Aorta (tissue), 5 donors: ENCODE measurements around the gene ANO9. TPM values are rescaled to one million over a fixed set of nuclear protein-coding genes. Genes with fewer than 3 reads are reported as not detected.

Experiments used
- ATAC-seq: fragments of 200-7000 bp; cut with Tn5 transposase; one replicate; pipeline ENCODE4 v1.9.1; 2022; ENCODE audit warnings: moderate library complexity; ENCODE audit not compliant: low FRiP score
- DNase-seq, 2 donors: peaks; one replicate each; pipeline ENCODE4 v3.0.0-alpha.2; 2020
- H3K27ac ChIP-seq, 2 donors: one replicate each; pipeline ENCODE4 v1.5.1; 2013; ENCODE audit warnings: low read length in 2 of 2, mild to moderate bottlenecking in 2 of 2, moderate library complexity in 2 of 2, control low read depth in 1 of 2, inconsistent platforms in 1 of 2, low read depth in 1 of 2
- H3K27me3 ChIP-seq, 2 donors: one replicate each; pipeline ENCODE4 v1.6.1; 2013; ENCODE audit warnings: control low read depth in 1 of 2, low read length in 1 of 2, mild to moderate bottlenecking in 1 of 2, moderate library complexity in 1 of 2; ENCODE audit not compliant: insufficient read depth in 2 of 2, control insufficient read depth in 1 of 2
- H3K36me3 ChIP-seq, 2 donors: one replicate each; pipeline ENCODE4 v1.6.1; 2013; ENCODE audit warnings: control low read depth in 1 of 2, low read length in 1 of 2, mild to moderate bottlenecking in 1 of 2; ENCODE audit not compliant: insufficient read depth in 2 of 2, control insufficient read depth in 1 of 2
- H3K4me1 ChIP-seq, 2 donors: one replicate each; pipeline ENCODE4 v1.6.1; 2013; ENCODE audit warnings: low read length in 2 of 2, control low read depth in 1 of 2, mild to moderate bottlenecking in 1 of 2, moderate library complexity in 1 of 2; ENCODE audit not compliant: insufficient read depth in 2 of 2, control insufficient read depth in 1 of 2
- H3K4me3 ChIP-seq, 2 donors: one replicate each; pipeline ENCODE4 v1.5.1; 2013; ENCODE audit warnings: low read length in 2 of 2, control low read depth in 1 of 2, mild to moderate bottlenecking in 1 of 2
- H3K9me3 ChIP-seq: one replicate; pipeline ENCODE4 v1.6.1; 2013; ENCODE audit warnings: mild to moderate bottlenecking, low read length; ENCODE audit not compliant: control insufficient read depth
- WGBS, 2 donors: extraction: QIAGEN DNeasy Blood & Tissue Kit; methylation state at CpG; one replicate each; pipeline ENCODE4 v1.1.7; 2013; 5-methylcytosine and 5-hydroxymethylcytosine counted together
- intact Hi-C, 2 donors: fragments of 100-400 bp; cut with DNase I; formaldehyde crosslinking; loops; one replicate each; pipeline versions ENCODE4 v1.14.2 to v1.15.0; 2022
- polyA plus RNA-seq, 2 donors: library from polyadenylated mRNA; stranded (reverse); fragments of 200-250 nt; gene quantifications; one replicate each; pipeline ENCODE4 v1.2.3, GENCODE V29; 2013
- total RNA-seq, 2 donors: library from RNA; stranded (reverse); fragmentation: NEBNext Ultra II Directional; extraction: Animal tissue kit (Norgen Biotek cat#: 25700); gene quantifications; one replicate each; pipeline ENCODE4 v1.2.1, GENCODE V29; 2021
- donor health status: healthy with polysubstance abuse.
- donor health status: Bipolar disorder and iron deficiency.
- donor health status: DM: no; HTN: no; CAD: no.
- donor health status: DM: no; HTN: no; CAD: no.
- donor health status: DM: yes; HTN: yes; CAD: no.

The ANO9 gene
- total and polyA plus RNA-seq, 4 donors = 0.41 to 8.1 (median 2.0) TPM

DNA sequence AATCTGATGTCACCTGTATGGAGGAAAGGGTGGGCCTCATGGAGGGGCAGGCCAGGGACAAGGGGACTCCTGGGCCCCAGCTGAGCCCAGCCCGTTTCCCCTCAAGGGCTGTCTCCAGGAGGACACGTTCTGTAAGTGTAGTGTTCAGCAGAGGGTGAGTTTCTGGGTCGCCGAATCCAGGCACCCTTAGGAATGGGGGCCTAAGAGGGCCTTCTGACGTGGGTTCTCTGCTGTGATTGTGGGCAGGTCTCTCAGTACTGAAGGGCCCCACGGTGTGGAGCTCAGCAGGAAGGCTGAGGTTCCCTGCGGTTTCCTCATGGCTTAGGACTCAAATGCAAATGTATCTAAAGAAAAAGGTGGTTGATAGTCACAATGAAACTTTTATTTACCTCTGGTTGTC is 14.7 kb upstream of the ANO9 start:
- H3K27ac ChIP-seq = no peak overlapping the region
- H3K4me1 ChIP-seq = no peaks in the 10 kb centered on the region
- 69 to 71% methylated on average over 7 of the region's 7 CpGs for WGBS, 2 donors
- H3K36me3 ChIP-seq = no peaks in the 10 kb centered on the region
- no peaks in the 10 kb centered on the region for H3K9me3 ChIP-seq
- no peak for ATAC-seq
- no peak for DNase-seq
- no peaks in the 10 kb centered on the region for H3K27me3 ChIP-seq
- intact Hi-C loops = loop anchor here in 1 of 2 donors (10.0 kb wide), 1 partner anchor 48 kb away; the partner anchor contains the start of gene RNH1
- H3K4me3 ChIP-seq = no peak overlapping the region

DNA sequence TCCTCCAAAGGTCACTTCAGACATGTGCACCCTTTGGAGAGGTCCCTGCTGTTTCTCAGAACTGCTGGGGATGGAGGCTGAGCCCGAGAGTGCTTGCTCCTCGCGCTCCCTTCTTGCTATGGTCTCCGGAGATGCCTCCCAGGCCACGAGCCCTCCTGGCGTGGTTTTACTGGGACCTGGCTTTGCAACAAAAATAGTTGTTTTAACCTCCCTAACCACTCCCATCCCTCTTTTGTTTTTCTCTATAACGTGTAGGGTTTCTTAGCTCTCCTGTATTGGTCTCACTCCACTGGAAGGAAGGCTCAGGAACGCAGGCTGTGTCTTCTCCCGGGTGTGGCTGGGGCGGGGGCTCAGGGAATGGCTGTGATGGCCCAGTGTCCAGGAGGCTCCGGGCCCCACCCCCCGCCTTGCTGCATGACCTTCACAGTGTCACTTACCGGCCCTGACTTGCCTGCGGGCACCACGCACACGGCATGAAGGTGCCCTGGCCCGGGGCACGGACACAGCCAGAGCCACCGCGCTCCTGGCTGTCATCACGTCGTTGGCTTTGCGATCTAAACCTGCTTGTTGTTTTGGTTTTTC is 13.8 kb upstream of the ANO9 start:
- no peaks in the 10 kb centered on the region for H3K9me3 ChIP-seq
- no peak for DNase-seq
- no peaks in the 10 kb centered on the region for H3K36me3 ChIP-seq
- no peak for ATAC-seq
- no peaks in the 10 kb centered on the region for H3K27me3 ChIP-seq
- intact Hi-C loops = loop anchor here in 1 of 2 donors (10.0 kb wide), 1 partner anchor 49 kb away; the partner anchor contains the start of gene RNH1
- no peak overlapping the region for H3K4me3 ChIP-seq
- no peaks in the 10 kb centered on the region for H3K4me1 ChIP-seq
- no peak overlapping the region for H3K27ac ChIP-seq
- WGBS, 2 donors = 86 to 88% methylated on average over 23 of the region's 23 CpGs

GRCh38 chr11:454801-455565 is 13.2 kb upstream of the ANO9 start:
- WGBS, 2 donors = 71 to 74% methylated on average over 14 of the region's 14 CpGs
- Histone ChIP-seq H3K4me3 (no peak overlapping the region), H3K36me3 (no peaks in the 10 kb centered on the region), H3K27me3 (no peaks in the 10 kb centered on the region), H3K27ac (no peak overlapping the region), H3K9me3 (no peaks in the 10 kb centered on the region), H3K4me1 (no peaks in the 10 kb centered on the region)
- DNase-seq = no peak
- intact Hi-C loops = loop anchor here in 1 of 2 donors (10.0 kb wide), 1 partner anchor 50 kb away; the partner anchor contains the start of gene RNH1
- ATAC-seq = no peak

DNA sequence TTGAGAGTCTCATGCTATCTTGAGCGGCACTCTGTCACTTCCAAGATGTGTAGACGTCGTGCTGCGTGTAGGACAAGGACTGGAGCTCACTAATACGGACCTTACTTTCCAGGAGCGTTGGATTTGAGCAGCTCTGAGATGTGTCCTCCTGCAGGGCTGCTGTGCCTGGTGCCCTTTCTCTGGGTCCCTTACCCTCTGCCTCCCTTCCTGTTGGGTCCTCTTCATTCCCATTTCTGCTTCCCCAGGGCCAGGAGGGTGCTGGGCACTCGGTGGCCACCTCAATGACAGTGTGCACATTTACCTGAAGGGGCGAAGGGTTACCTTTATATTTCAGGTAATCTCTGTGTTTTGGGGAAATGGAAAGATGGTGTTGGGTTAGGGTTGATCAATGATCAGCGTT is 12.2 kb upstream of the ANO9 start:
- no peak for ATAC-seq
- H3K27me3 ChIP-seq = no peaks in the 10 kb centered on the region

DNA sequence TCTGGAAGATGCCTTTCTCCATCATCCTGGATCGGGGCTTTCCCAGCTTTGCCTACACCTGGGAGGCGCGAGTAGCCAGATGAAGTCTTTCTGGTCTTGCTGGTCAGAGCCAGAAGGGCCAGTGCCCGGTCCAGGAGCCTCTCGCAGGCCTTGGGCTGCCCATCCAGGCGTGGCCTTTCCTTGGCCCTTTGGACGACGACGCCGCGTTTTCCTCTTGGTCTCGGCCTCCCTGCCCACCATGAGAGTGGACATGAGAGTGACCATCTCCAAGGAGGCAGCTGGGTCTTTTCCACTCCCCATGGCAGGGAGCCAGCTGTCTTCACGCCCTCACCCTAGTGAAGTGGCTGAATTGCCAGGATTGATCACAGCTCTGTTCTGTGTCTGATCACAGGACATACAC is 11.8 kb upstream of the ANO9 start:
- intact Hi-C loops = loop anchor here in 1 of 2 donors (10.0 kb wide), 1 partner anchor 51 kb away; the partner anchor contains the start of gene RNH1
- no peaks in the 10 kb centered on the region for H3K4me1 ChIP-seq
- DNase-seq (no peak), ATAC-seq (no peak)
- no peak overlapping the region for H3K4me3 ChIP-seq
- no peaks in the 10 kb centered on the region for H3K9me3 ChIP-seq
- no peaks in the 10 kb centered on the region for H3K36me3 ChIP-seq
- H3K27me3 ChIP-seq = no peaks in the 10 kb centered on the region
- 91 to 94% methylated on average over 13 of the region's 13 CpGs for WGBS, 2 donors
- H3K27ac ChIP-seq = no peak overlapping the region

More for the DNA sequence above, 12.2 kb upstream of the ANO9 start:
- H3K36me3 ChIP-seq = no peaks in the 10 kb centered on the region
- intact Hi-C loops = loop anchor here in 1 of 2 donors (10.0 kb wide), 1 partner anchor 51 kb away; the partner anchor contains the start of gene RNH1
- no peak overlapping the region for H3K27ac ChIP-seq
- H3K4me3 ChIP-seq = no peak overlapping the region
- WGBS, 2 donors = 89 to 96% methylated on average over 9 of the region's 9 CpGs
- no peaks in the 10 kb centered on the region for H3K9me3 ChIP-seq
- DNase-seq = no peak
- H3K4me1 ChIP-seq = no peaks in the 10 kb centered on the region

DNA sequence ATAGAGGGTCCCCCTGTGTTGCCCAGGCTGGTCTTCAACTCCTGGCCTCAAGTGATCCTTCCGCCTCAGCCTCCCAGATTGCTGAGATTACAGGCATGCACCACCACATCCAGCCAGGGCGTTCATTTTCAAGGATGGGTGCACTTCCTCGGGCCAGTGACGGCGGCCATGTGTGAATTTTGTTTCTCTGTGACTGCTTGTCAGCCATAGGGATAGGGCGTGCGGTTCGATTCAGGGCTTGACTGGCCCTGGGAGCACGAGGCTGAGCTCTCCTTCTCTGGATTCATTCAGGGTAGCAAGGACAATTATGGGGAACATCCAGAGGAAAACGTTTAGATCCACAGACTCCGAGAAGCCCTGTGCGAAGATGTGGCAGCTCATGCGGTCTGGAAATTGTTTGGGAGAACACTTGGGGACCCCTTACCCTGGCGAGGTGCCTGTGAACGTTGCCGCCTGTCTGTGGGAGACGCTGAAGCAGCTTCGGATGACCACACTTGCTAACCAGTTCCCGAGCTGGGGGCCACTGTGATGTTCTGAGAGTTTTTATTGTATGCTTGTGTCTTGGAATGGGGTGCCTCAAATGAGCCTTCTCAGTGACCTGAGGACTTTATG is 11.2 kb upstream of the ANO9 start:
- Histone ChIP-seq H3K27me3 (no peaks in the 10 kb centered on the region), H3K9me3 (no peaks in the 10 kb centered on the region), H3K4me3 (no peak overlapping the region), H3K36me3 (no peaks in the 10 kb centered on the region), H3K27ac (no peak overlapping the region), H3K4me1 (no peaks in the 10 kb centered on the region)
- ATAC-seq = no peak
- intact Hi-C loops = loop anchor here in 1 of 2 donors (10.0 kb wide), 1 partner anchor 52 kb away; the partner anchor contains the start of gene RNH1
- DNase-seq = no peak
- 87 to 88% methylated on average over 19 of the region's 19 CpGs for WGBS, 2 donors

DNA sequence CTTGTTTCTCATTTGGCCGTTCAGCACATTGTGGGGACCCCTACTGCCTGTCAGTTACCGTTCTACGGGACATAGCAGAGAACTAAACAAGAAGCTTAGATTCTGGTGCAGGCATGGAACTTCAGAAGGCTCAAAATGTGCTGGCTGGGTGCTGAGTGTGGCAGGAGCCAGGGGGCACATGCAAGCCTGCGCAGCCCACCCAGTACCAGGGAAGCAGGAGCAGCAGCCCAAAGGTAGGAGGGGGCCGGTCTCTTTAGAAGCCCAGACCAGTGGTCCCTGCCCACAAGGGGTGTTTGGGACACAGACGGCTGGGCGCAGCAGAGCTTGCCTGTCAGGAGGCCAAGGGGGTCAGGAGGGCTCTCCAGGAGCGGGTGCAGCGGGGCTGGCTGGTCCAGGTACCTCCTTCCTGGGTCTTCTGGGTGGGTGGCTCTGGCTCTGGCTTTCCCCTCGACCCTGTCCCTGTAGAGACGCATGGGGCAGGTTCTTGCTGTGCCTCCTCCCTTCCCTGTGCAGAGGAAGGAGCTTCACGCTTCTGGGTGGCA is 10.5 kb upstream of the ANO9 start:
- Histone ChIP-seq H3K27ac (no peak overlapping the region), H3K36me3 (no peaks in the 10 kb centered on the region), H3K4me1 (no peaks in the 10 kb centered on the region), H3K4me3 (no peak overlapping the region), H3K9me3 (no peaks in the 10 kb centered on the region), H3K27me3 (no peaks in the 10 kb centered on the region)
- intact Hi-C loops = loop anchor here in 1 of 2 donors (10.0 kb wide), 1 partner anchor 53 kb away; the partner anchor contains the start of gene RNH1
- DNase-seq (no peak), ATAC-seq (no peak)
- WGBS, 2 donors = 86 to 91% methylated on average over 11 to 12 of the region's 12 CpGs

DNA sequence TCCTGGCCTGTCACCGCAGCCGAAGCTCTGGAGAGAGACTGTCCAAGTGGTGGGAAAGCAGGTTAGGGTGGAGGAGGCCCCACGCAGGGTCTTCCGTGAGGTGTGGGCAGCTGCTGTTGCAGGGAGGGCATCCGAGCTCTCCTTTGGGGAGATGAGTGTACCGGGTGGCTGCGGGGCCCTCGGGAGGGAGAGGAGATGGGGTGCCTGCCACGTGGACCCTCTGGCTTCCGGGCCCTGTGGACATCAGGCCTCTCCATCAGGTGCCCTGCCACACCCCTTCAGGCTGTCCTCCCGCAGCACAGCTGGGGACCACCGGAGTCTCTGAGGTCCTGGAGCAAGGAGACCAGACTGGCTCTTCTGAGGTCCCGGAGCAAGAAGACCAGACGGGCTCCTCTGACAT is 9.9 kb upstream of the ANO9 start:
- ATAC-seq (no peak), DNase-seq (no peak)
- Histone ChIP-seq H3K9me3 (no peaks in the 10 kb centered on the region), H3K4me3 (no peak overlapping the region), H3K27me3 (no peaks in the 10 kb centered on the region), H3K27ac (no peak overlapping the region), H3K36me3 (no peaks in the 10 kb centered on the region), H3K4me1 (no peaks in the 10 kb centered on the region)
- WGBS, 2 donors = 79 to 86% methylated on average over 12 to 14 of the region's 14 CpGs
- intact Hi-C loops = loop anchor here in 1 of 2 donors (10.0 kb wide), 1 partner anchor 53 kb away; the partner anchor contains the start of gene RNH1
